Endothelial cell (in vitro differentiated cells): ENCODE measurements around the gene ZBED5. TPM values are rescaled to one million over a fixed set of nuclear protein-coding genes. Genes with fewer than 3 reads are reported as not detected.
"Not testable (repeated sequence)": the region's sequence is repeated elsewhere in the genome, so short reads cannot be mapped to it uniquely, and the experiment has no call there.

Experiments used
- DNase-seq: peaks from one replicate; pipeline ENCODE4 v3.0.0; 2021; ENCODE audit warnings: low spot score
- H3K27ac Mint-ChIP-seq: one replicate; pipeline ENCODE4 v1.8.0; 2021; ENCODE audit warnings: mixed read lengths, inconsistent platforms; ENCODE audit not compliant: unreplicated experiment
- H3K27me3 Mint-ChIP-seq: one replicate; pipeline ENCODE4 v1.8.0; 2021; ENCODE audit warnings: mild to moderate bottlenecking, moderate library complexity, mixed read lengths, inconsistent platforms; ENCODE audit not compliant: unreplicated experiment
- H3K36me3 Mint-ChIP-seq: one replicate; pipeline ENCODE4 v1.8.0; 2021; ENCODE audit warnings: mild to moderate bottlenecking, low read depth, mixed read lengths, inconsistent platforms; ENCODE audit not compliant: unreplicated experiment
- H3K4me1 Mint-ChIP-seq: one replicate; pipeline ENCODE4 v1.8.0; 2021; ENCODE audit warnings: mild to moderate bottlenecking, mixed read lengths, inconsistent platforms; ENCODE audit not compliant: unreplicated experiment
- H3K4me3 Mint-ChIP-seq: one replicate; pipeline ENCODE4 v1.8.0; 2021; ENCODE audit warnings: mild to moderate bottlenecking, mixed read lengths, inconsistent platforms; ENCODE audit not compliant: unreplicated experiment
- H3K9me3 Mint-ChIP-seq: one replicate; pipeline ENCODE4 v1.8.0; 2021; ENCODE audit warnings: mixed read lengths, inconsistent platforms; ENCODE audit not compliant: unreplicated experiment
- CTCF ChIP-seq: fragments of 200-600 bp; sonication (generic); IDR thresholded peaks from one replicate; pipeline ENCODE4 v1.5.0; 2021; ENCODE audit warnings: antibody characterized with exemption; ENCODE audit not compliant: unreplicated experiment
- total RNA-seq: library from RNA; stranded (reverse); fragmentation: NEBNext Ultra II Directional; extraction: Animal tissue kit (Norgen Biotek cat#: 25700); gene quantifications from one replicate; pipeline ENCODE4 v1.2.1, GENCODE V29; 2021; ENCODE audit not compliant: unreplicated experiment

The ZBED5 gene
- total RNA-seq, 1 donor from 2014 or later: 55.0 TPM

GRCh38 chr11:10887307-10887706, 29.5 kb upstream of the ZBED5 start:
- no peaks in the 10 kb centered on the region for H3K4me1 Mint-ChIP-seq
- H3K9me3 Mint-ChIP-seq: peaks cover 4% of the 10 kb centered on the region
- H3K27ac Mint-ChIP-seq: no peak overlapping the region
- TF ChIP-seq CTCF: no peak
- no peak for DNase-seq
- H3K36me3 Mint-ChIP-seq: no peaks in the 10 kb centered on the region
- H3K27me3 Mint-ChIP-seq: no peaks in the 10 kb centered on the region
- H3K4me3 Mint-ChIP-seq: no peak overlapping the region

- no peak for DNase-seq
- Mint-ChIP-seq H3K36me3 (no peaks in the 10 kb centered on the region), H3K27ac (no peak overlapping the region)
Observed at GRCh38 chr11:10886652-10887250, 28.9 kb upstream of the ZBED5 start.

GRCh38 chr11:10885703-10886363, 28.0 kb upstream of the ZBED5 start:
- Mint-ChIP-seq H3K36me3 (no peaks in the 10 kb centered on the region), H3K4me3 (no peak overlapping the region), H3K4me1 (no peaks in the 10 kb centered on the region), H3K9me3 (peaks cover 4% of the 10 kb centered on the region), H3K27ac (no peak overlapping the region), H3K27me3 (no peaks in the 10 kb centered on the region)
- no peak for TF ChIP-seq CTCF
- DNase-seq: no peak

More at GRCh38 chr11:10886652-10887250, 28.9 kb upstream of the ZBED5 start:
- H3K9me3 Mint-ChIP-seq: peaks cover 4% of the 10 kb centered on the region
- H3K4me1 Mint-ChIP-seq: no peaks in the 10 kb centered on the region
- H3K27me3 Mint-ChIP-seq: no peaks in the 10 kb centered on the region
- no peak overlapping the region for H3K4me3 Mint-ChIP-seq
- no peak for TF ChIP-seq CTCF

- not testable (repeated sequence) for H3K9me3 Mint-ChIP-seq
Observed at GRCh38 chr11:10884292-10884691, 26.4 kb upstream of the ZBED5 start.

GRCh38 chr11:10881892-10882291, 24.0 kb upstream of the ZBED5 start:
- no peak overlapping the region for H3K4me3 Mint-ChIP-seq
- TF ChIP-seq CTCF: no peak
- H3K27ac Mint-ChIP-seq: no peak overlapping the region

More at GRCh38 chr11:10884292-10884691, 26.4 kb upstream of the ZBED5 start:
- H3K27me3 Mint-ChIP-seq, H3K4me3 Mint-ChIP-seq, H3K4me1 Mint-ChIP-seq, H3K27ac Mint-ChIP-seq, H3K36me3 Mint-ChIP-seq, DNase-seq: not testable (repeated sequence)

More at GRCh38 chr11:10881892-10882291, 24.0 kb upstream of the ZBED5 start:
- Mint-ChIP-seq H3K27me3 (no peaks in the 10 kb centered on the region), H3K9me3 (peaks cover 4% of the 10 kb centered on the region), H3K36me3 (no peaks in the 10 kb centered on the region), H3K4me1 (no peaks in the 10 kb centered on the region)
- DNase-seq: no peak
